Measurements from ENCODE around the gene RDH14.

DNA sequence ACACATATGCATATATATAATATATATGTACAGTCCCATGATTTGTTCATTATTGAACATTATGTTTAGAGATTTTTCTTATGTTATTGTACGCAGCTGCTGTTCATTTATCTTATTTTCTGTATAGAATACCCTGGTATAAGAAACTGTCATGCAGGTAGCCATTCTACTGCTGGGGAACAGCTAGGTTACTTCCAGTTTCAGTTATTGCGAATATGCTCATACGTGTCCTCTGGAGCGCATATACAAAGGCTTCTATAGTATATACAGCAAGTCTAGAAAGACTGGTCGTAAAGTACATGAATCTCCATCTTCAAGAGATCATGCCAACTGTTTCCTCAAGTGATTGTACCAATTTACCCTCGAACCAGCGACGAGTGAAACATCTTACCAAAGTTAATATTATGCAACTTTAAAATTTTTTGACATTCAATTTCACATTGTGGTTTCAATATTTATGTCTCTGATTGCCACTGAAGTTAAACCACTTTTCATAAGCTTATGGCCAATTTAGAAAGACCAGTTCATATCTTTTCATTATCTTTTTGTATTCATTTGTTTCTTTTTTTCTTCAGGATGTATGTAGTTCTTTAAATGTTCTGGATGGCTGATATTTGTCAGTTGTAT is 53.5 kb downstream of the RDH14 start:
- no peak for TF ChIP-seq EZH2 (IDR thresholded peaks at IDR 0.05; ENCODE audit: borderline replicate concordance, low read depth, low read length, poor library complexity, severe bottlenecking)
- TF ChIP-seq, protein P1, sequence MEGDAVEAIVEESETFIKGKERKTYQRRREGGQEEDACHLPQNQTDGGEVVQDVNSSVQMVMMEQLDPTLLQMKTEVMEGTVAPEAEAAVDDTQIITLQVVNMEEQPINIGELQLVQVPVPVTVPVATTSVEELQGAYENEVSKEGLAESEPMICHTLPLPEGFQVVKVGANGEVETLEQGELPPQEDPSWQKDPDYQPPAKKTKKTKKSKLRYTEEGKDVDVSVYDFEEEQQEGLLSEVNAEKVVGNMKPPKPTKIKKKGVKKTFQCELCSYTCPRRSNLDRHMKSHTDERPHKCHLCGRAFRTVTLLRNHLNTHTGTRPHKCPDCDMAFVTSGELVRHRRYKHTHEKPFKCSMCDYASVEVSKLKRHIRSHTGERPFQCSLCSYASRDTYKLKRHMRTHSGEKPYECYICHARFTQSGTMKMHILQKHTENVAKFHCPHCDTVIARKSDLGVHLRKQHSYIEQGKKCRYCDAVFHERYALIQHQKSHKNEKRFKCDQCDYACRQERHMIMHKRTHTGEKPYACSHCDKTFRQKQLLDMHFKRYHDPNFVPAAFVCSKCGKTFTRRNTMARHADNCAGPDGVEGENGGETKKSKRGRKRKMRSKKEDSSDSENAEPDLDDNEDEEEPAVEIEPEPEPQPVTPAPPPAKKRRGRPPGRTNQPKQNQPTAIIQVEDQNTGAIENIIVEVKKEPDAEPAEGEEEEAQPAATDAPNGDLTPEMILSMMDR (conservative IDR thresholded peaks at IDR 0.05; ENCODE audit: low read depth, low read length), result no peak
